Stimulated activated naive B cell treated with anti-CD40 and anti-IgM and Interleukin-4, amounts not matched to agents 10 μg/mL and 1 μg/mL and 100 μg/mL, for 72 hours (primary cell): ENCODE measurements around the gene COA1.
"Not testable (repeated sequence)": the region's sequence is repeated elsewhere in the genome, so short reads cannot be mapped to it uniquely, and the experiment has no call there.

ENCODE experiments used
- ATAC-seq, 2 donors: fragments of 150-1000 bp; cut with Tn5 transposase; replicated peaks; 2 replicates each; pipeline ENCODE4 v1.10.0; 2021; ENCODE audit warnings: moderate library complexity in 1 of 2
- DNase-seq: peaks from one replicate; pipeline ENCODE4 v3.0.0; 2021
- H3K27ac Mint-ChIP-seq: one replicate; pipeline ENCODE4 v1.8.0; 2022; ENCODE audit warnings: mild to moderate bottlenecking, mixed read lengths
- H3K27me3 Mint-ChIP-seq, 2 donors: one replicate each; pipeline ENCODE4 v1.8.0; 2022; ENCODE audit warnings: mixed read lengths in 2 of 2
- H3K36me3 Mint-ChIP-seq, 2 donors: one replicate each; pipeline ENCODE4 v1.8.0; 2022; ENCODE audit warnings: mixed read lengths in 2 of 2, mild to moderate bottlenecking in 1 of 2
- H3K4me1 Mint-ChIP-seq, 2 donors: one replicate each; pipeline ENCODE4 v1.8.0; 2022; ENCODE audit warnings: mixed read lengths in 2 of 2, mild to moderate bottlenecking in 1 of 2
- H3K4me3 Mint-ChIP-seq, 2 donors: one replicate each; pipeline ENCODE4 v1.8.0; 2022; ENCODE audit warnings: mild to moderate bottlenecking in 2 of 2, mixed read lengths in 2 of 2, moderate library complexity in 1 of 2
- H3K9me3 Mint-ChIP-seq, 2 donors: one replicate each; pipeline ENCODE4 v1.8.0; 2022; ENCODE audit warnings: mixed read lengths in 2 of 2, mild to moderate bottlenecking in 1 of 2

COA1 gene

GRCh38 chr7:43677864-43678263, 51.5 kb downstream of the COA1 start:
- Mint-ChIP-seq H3K27me3 (no peaks in the 10 kb centered on the region), H3K36me3 (peaks cover 14 to 37% of the 10 kb centered on the region in 2 donors), H3K4me3 (no peak overlapping the region), H3K9me3 (peaks cover 6 to 8% of the 10 kb centered on the region in 2 donors), H3K27ac (no peak overlapping the region), H3K4me1 (peaks cover 26 to 60% of the 10 kb centered on the region in 2 donors)
- DNase-seq (no peak), ATAC-seq (no peak)

DNA sequence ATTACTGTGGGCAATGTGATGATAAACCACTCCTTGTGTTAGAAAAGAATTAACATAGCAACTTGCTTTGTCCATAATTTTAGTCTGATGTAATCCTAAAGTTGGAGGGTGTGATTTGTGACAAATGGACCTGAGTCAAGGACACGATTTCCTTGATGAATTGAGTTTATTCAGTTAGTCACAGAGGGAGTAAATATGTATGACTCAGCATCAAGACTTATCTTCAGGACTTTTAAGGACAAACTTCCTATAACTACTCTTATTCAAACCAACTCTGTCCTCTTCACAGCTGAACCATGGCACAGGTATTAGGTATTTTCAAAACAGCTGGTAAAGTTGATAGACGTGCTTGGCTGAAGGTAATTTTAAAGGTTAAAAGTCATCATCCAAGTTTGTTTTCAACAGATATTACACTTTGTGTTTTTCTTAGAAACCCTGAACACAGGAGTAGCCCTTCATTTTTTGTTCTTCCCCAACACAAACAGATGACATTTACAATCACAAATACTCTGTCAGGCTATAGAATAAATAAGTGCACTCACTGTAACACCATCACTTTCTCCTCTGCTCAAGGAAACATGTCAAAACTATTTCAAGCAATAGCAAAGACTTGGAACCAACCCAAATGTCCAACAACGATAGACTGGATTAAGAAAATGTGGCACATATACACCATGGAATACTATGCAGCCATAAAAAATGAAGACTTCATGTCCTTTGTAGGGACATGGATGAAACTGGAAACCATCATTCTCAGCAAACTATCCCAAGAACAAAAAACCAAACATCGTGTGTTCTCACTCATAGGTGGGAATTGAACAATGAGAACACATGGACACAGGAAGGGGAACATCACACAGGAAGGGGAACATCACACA, 54.5 kb downstream of the COA1 start:
- DNase-seq = no peak
- peaks cover 34 to 53% of the 10 kb centered on the region in 2 donors for H3K36me3 Mint-ChIP-seq
- peak overlapping the region; percentile 59 for H3K27ac Mint-ChIP-seq
- H3K4me1 Mint-ChIP-seq = peaks cover 25 to 63% of the 10 kb centered on the region in 2 donors
- H3K9me3 Mint-ChIP-seq = peaks cover 18 to 20% of the 10 kb centered on the region in 2 donors
- no peak for ATAC-seq
- H3K4me3 Mint-ChIP-seq = no peak overlapping the region
- H3K27me3 Mint-ChIP-seq = no peaks in the 10 kb centered on the region

DNA sequence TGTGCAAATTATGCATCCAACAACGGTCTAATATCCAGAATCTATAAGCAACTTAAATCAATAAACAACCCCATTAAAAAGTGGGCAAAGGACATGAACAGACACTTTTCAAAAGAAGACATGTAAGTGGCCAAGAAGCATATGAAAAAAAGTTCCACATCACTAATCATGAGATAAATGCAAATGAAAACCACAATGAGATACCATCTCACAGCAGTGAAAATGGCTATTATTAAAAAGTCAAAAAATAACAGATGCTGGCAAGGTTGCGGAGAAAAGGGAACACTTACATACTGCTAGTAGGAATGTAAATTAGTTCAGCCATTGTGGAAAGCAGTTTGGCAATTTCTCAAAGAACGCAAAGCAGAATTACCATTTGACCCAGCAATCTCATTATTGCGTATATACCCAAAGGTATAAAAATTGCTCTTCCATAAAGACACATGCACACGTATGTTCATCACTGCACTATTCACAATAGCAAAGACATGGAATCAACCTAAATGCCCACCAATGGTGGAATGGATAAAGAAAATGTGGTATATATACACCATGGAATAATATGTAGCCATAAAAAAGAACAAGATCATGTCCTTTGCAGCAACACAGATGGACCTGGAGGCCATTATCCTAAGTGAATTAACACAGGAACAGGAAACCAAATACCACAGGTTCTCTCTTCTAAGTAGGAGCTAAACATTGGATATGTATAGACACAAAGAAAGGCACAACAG, 55.9 kb downstream of the COA1 start:
- not testable (repeated sequence) for DNase-seq, H3K27me3 Mint-ChIP-seq, ATAC-seq, H3K4me3 Mint-ChIP-seq
- Mint-ChIP-seq H3K36me3 (peaks cover 44 to 63% of the 10 kb centered on the region in 2 donors), H3K4me1 (peaks cover 26 to 60% of the 10 kb centered on the region in 2 donors), H3K9me3 (peaks cover 23 to 24% of the 10 kb centered on the region in 2 donors), H3K27ac (peak overlapping the region; percentile 33)

DNA sequence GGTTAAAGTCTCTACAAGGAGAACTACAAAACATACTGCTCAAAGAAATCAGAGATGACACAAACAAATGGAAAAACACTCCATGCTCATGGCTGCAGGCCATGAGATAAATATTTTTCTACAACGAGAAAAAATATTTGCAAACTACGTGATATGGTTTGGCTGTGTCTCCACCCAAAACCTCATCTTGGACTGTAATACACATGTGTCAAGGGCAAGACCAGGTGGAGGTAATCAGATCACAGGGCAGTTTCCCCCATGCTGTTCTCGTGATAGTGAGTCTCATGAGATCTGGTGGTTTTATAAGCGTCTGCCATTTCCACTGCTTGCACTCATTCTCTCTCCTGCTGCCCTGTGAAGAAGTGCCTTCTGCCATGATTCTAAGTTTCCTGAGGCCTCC, 57.8 kb downstream of the COA1 start:
- Mint-ChIP-seq H3K27me3 (no peaks in the 10 kb centered on the region), H3K9me3 (peaks cover 23 to 24% of the 10 kb centered on the region in 2 donors), H3K4me3 (no peak overlapping the region), H3K4me1 (peaks cover 23 to 56% of the 10 kb centered on the region in 2 donors), H3K36me3 (peaks cover 54 to 74% of the 10 kb centered on the region in 2 donors), H3K27ac (no peak overlapping the region)
- DNase-seq = no peak
- no peak for ATAC-seq

GRCh38 chr7:43669286-43670081, 59.8 kb downstream of the COA1 start:
- DNase-seq = peak; percentile 27
- ATAC-seq = peak; percentile 59 to 77

DNA sequence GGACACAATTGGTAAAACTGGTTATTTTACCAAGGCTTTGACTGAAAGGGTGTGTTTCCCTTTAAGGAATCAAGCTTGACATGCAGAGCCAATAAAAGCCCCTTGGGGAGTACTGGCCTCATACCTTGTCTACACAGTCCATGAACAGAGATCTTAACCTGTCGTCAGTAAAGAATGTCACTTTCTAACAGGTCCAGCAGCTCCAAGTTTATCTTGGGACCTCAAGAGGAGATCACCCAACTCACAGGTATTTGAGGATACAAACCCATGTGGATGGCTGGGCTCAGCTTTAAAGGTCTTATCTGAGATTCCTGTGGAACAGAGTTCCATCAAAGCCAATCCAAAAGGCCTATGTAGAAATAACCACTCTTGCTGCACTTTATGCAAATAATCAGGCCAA, 61.3 kb downstream of the COA1 start:
- Mint-ChIP-seq H3K4me1 (peaks cover 25 to 57% of the 10 kb centered on the region in 2 donors), H3K27ac (no peak overlapping the region), H3K36me3 (peaks cover 55 to 72% of the 10 kb centered on the region in 2 donors), H3K4me3 (no peak overlapping the region), H3K27me3 (no peaks in the 10 kb centered on the region), H3K9me3 (peaks cover 19% of the 10 kb centered on the region in 2 donors)
- no peak for ATAC-seq
- DNase-seq = no peak

More at GRCh38 chr7:43669286-43670081, 59.8 kb downstream of the COA1 start:
- Mint-ChIP-seq H3K9me3 (peaks cover 20 to 22% of the 10 kb centered on the region in 2 donors), H3K4me3 (peak overlapping the region; percentile 39 to 40), H3K36me3 (peaks cover 55 to 77% of the 10 kb centered on the region in 2 donors), H3K27ac (peak overlapping the region; percentile 82), H3K4me1 (peaks cover 29 to 63% of the 10 kb centered on the region in 2 donors), H3K27me3 (no peaks in the 10 kb centered on the region)

GRCh38 chr7:43666938-43667337, 62.4 kb downstream of the COA1 start:
- H3K27me3 Mint-ChIP-seq = no peaks in the 10 kb centered on the region
- ATAC-seq (no peak), DNase-seq (no peak)
- peaks cover 48 to 65% of the 10 kb centered on the region in 2 donors for H3K36me3 Mint-ChIP-seq
- peaks cover 8 to 11% of the 10 kb centered on the region in 2 donors for H3K9me3 Mint-ChIP-seq
- peaks cover 23 to 50% of the 10 kb centered on the region in 2 donors for H3K4me1 Mint-ChIP-seq
- no peak overlapping the region for H3K4me3 Mint-ChIP-seq
- H3K27ac Mint-ChIP-seq = no peak overlapping the region

GRCh38 chr7:43664681-43665080, 64.6 kb downstream of the COA1 start:
- no peak for ATAC-seq
- Mint-ChIP-seq H3K4me1 (peaks cover 30 to 52% of the 10 kb centered on the region in 2 donors), H3K4me3 (no peak overlapping the region), H3K36me3 (peaks cover 43 to 61% of the 10 kb centered on the region in 2 donors), H3K9me3 (peaks cover 6 to 12% of the 10 kb centered on the region in 2 donors), H3K27ac (peak overlapping the region; percentile 2), H3K27me3 (no peaks in the 10 kb centered on the region)
- DNase-seq = no peak

DNA sequence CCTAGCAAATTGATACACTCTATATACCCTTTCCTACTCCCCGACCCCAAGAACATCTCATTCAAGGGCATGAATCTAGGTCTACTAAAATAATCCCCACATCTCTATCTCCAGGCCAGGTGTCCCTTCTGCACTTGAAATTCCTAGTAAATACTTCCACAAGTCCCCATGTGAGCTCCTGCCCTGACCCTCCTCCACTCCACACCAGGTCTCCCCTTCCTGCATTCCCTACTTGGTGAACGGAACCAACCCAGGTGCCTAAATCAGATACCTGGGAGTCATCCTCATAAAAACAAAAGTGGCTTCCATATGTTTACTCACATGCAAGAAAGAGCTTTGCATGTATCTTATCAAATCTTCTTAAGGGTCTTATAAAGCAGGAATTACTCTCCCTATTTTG, 69.2 kb downstream of the COA1 start:
- H3K27ac Mint-ChIP-seq = peak overlapping the region; percentile 80

GRCh38 chr7:43659549-43659896, 69.8 kb downstream of the COA1 start:
- H3K4me3 Mint-ChIP-seq = no peak overlapping the region
- no peak for DNase-seq
- peaks cover 24 to 43% of the 10 kb centered on the region in 2 donors for H3K4me1 Mint-ChIP-seq
- H3K27ac Mint-ChIP-seq = no peak overlapping the region
- H3K36me3 Mint-ChIP-seq = peaks cover 39 to 57% of the 10 kb centered on the region in 2 donors
- no peak for ATAC-seq
- H3K9me3 Mint-ChIP-seq = peaks cover 0 to 11% of the 10 kb centered on the region in 2 donors
- no peaks in the 10 kb centered on the region for H3K27me3 Mint-ChIP-seq

More for the DNA sequence above, 69.2 kb downstream of the COA1 start:
- H3K4me1 Mint-ChIP-seq = peaks cover 26 to 47% of the 10 kb centered on the region in 2 donors
- ATAC-seq = no peak
- H3K36me3 Mint-ChIP-seq = peaks cover 38 to 58% of the 10 kb centered on the region in 2 donors
- H3K27me3 Mint-ChIP-seq = no peaks in the 10 kb centered on the region
- H3K9me3 Mint-ChIP-seq = peaks cover 0 to 11% of the 10 kb centered on the region in 2 donors
- no peak overlapping the region for H3K4me3 Mint-ChIP-seq
- no peak for DNase-seq

DNA sequence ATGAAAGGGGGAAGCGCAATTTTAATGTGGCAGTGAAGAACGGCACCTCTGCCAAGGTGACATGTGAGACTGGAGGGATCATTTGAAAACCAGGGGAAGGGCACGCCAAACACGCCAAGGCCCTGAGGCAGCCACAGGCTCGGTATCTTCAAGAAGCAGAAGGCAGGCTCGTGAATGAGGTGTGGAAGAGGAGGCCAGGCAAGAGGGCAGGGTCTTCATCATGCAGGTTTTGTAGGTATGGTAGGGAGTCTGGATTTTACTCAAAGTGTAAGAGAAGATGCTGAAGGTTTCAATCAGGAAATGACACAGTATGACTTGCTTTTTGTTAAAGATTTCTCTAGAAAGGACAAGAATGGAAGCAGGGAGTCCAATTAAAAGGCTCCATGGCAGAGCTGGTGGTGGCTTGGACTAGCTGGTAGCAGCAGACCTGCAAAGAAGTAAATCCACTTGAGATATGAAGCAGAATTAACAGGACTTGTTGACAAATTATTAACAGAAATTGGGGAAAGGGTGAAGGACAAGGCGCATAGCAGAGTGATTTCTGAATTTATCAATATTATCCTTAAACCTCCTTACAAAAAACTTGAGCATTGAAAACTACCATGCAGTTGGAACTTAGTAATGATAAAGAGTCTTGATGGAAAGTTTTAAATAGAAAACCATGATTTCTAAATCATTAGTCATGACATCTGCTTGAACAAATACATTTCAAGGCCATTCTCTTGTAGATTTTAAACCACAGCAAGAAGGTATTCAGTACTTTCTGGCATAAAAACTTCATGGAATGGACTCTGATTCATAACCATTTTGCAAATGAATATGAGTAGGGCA, 70.4 kb downstream of the COA1 start:
- peaks cover 4 to 11% of the 10 kb centered on the region in 2 donors for H3K9me3 Mint-ChIP-seq
- ATAC-seq (peak; percentile 60 to 75), DNase-seq (no peak)
- peaks cover 44 to 63% of the 10 kb centered on the region in 2 donors for H3K36me3 Mint-ChIP-seq
- H3K4me3 Mint-ChIP-seq = peak overlapping the region; percentile 14 to 29
- peak overlapping the region; percentile 84 for H3K27ac Mint-ChIP-seq
- peaks cover 30 to 49% of the 10 kb centered on the region in 2 donors for H3K4me1 Mint-ChIP-seq
- no peaks in the 10 kb centered on the region for H3K27me3 Mint-ChIP-seq

DNA sequence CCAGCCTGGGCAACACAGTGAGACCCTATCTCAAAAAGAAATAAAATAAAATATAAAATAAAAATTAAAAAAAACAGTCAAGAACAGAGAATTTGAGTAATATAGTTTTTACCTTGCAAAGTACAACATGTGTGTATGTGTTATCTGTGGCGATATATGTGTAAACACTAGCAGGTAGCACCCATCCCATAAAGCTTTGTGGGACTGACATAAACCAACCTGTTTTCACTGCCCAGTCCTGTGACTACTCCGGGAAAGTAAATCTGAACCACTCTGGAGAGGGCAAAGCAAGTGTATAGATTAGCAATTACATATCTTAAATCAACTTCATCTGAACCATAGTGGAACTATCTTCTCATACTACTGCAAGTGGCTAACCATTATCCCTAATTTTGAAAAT, 72.3 kb downstream of the COA1 start:
- H3K4me1 Mint-ChIP-seq = peaks cover 36 to 48% of the 10 kb centered on the region in 2 donors
- H3K4me3 Mint-ChIP-seq = no peak overlapping the region
- H3K36me3 Mint-ChIP-seq = peaks cover 38 to 61% of the 10 kb centered on the region in 2 donors
- H3K9me3 Mint-ChIP-seq = peaks cover 4 to 11% of the 10 kb centered on the region in 2 donors
- no peaks in the 10 kb centered on the region for H3K27me3 Mint-ChIP-seq
- ATAC-seq (no peak), DNase-seq (no peak)
- no peak overlapping the region for H3K27ac Mint-ChIP-seq

DNA sequence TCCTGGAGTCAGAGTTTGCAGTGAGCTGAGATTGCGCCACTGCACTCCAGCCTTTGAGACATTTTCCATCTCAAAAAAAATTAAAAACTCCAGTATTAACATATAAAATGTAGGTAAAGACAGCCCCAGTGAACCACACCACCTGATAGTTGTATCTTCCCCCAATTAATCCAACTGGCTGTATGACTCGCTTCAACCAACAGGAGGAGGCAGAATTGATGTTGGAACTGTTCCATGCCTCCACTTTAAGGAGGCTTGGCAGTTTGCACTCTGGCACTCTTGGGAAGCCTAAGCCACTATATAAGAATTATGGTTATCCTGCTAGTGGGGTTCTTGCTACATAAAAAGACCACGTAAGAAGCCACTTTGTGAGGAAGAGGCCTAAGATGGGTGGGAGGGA, 73.7 kb downstream of the COA1 start:
- H3K27ac Mint-ChIP-seq = no peak overlapping the region
- peaks cover 43 to 56% of the 10 kb centered on the region in 2 donors for H3K4me1 Mint-ChIP-seq
- no peak for ATAC-seq
- H3K27me3 Mint-ChIP-seq = no peaks in the 10 kb centered on the region
- H3K4me3 Mint-ChIP-seq = no peak overlapping the region
- peaks cover 40 to 65% of the 10 kb centered on the region in 2 donors for H3K36me3 Mint-ChIP-seq
- DNase-seq = no peak
- peaks cover 4 to 13% of the 10 kb centered on the region in 2 donors for H3K9me3 Mint-ChIP-seq
